NOMO-1 treated with DMSO at 0.1 percent for 48 hours (cell line): ENCODE measurements around the gene PVALEF.

Source experiments
- DNase-seq: peaks from one replicate; lab custom pipeline; 2025; ENCODE audit not compliant: unreplicated experiment; lab: John Stamatoyannopoulos, UW

The PVALEF gene

GRCh38 chr17:81194941-81195901, 29.9 kb downstream of the PVALEF start:
- DNase-seq = no peak

- no peak for DNase-seq
Measured at GRCh38 chr17:81195941-81196495, 30.7 kb downstream of the PVALEF start.

- no peak for DNase-seq
Measured at GRCh38 chr17:81196505-81197408, 31.4 kb downstream of the PVALEF start.

GRCh38 chr17:81197409-81197795, 32.1 kb downstream of the PVALEF start:
- DNase-seq = no peak

- no peak for DNase-seq
Measured at GRCh38 chr17:81197831-81198490, 32.7 kb downstream of the PVALEF start.

- DNase-seq = no peak
Measured at GRCh38 chr17:81198826-81199481, 33.6 kb downstream of the PVALEF start.

GRCh38 chr17:81199482-81199830, 34.1 kb downstream of the PVALEF start:
- no peak for DNase-seq

GRCh38 chr17:81200201-81200600, 34.9 kb downstream of the PVALEF start:
- DNase-seq = no peak

- DNase-seq = peak; percentile 53
Measured at GRCh38 chr17:81200695-81201580, 35.6 kb downstream of the PVALEF start.

- DNase-seq = no peak
Measured at GRCh38 chr17:81202318-81202717, 37.0 kb downstream of the PVALEF start.

- no peak for DNase-seq
Measured at GRCh38 chr17:81203136-81203535, 37.8 kb downstream of the PVALEF start.

- DNase-seq = no peak
Measured at GRCh38 chr17:81204578-81204977, 39.3 kb downstream of the PVALEF start.

- no peak for DNase-seq
Measured at GRCh38 chr17:81206166-81206565, 40.9 kb downstream of the PVALEF start.

GRCh38 chr17:81206657-81207056, 41.4 kb downstream of the PVALEF start:
- no peak for DNase-seq

- no peak for DNase-seq
Measured at GRCh38 chr17:81207610-81208581, 42.6 kb downstream of the PVALEF start.

GRCh38 chr17:81208651-81209050, 43.3 kb downstream of the PVALEF start:
- DNase-seq = no peak

- DNase-seq = no peak
Measured at GRCh38 chr17:81209141-81209540, 43.8 kb downstream of the PVALEF start.

GRCh38 chr17:81210466-81210865, 45.2 kb downstream of the PVALEF start:
- DNase-seq = no peak
